ENCODE results near the gene DSC1. TPM values are rescaled to one million over a fixed set of nuclear protein-coding genes. Genes with fewer than 3 reads are reported as not detected.

The DSC1 gene
- total RNA-seq, 1 experiment from 2014 or later = not detected

DNA sequence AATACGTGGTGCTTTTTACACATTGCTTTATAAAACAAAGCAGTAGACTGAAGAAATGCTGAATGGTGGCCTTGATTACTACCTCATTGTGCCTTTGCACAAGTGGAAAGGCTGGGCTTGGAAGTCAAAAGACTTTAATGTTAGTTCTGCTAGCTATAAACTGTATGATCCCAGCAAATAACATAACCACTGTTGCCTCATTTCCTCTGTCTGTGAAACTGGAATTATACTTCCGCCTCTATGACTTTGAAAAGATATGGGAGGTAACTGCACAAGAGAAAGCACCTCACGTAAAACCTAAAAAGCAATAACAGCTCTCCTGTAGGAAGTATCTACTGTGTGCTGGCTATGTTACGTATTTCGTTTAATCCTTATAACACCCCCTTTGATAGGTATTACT, 43.4 kb upstream of the DSC1 start:
- Mint-ChIP-seq H3K27ac (no peak overlapping the region), H3K4me3 (no peak overlapping the region), H3K4me1 (peaks cover 39% of the 10 kb centered on the region), H3K27me3 (ENCODE audit: low read depth) (no peaks in the 10 kb centered on the region), H3K36me3 (no peaks in the 10 kb centered on the region; the same call in 1 of the 2 replicates), H3K9me3 (peaks cover 6% of the 10 kb centered on the region; the same call in 1 of the 2 replicates)
- no peak for DNase-seq (ENCODE audit: low spot score)
- ATAC-seq = no peak
- CTCF ChIA-PET = no interaction called here
- TF ChIP-seq TEAD1 (CRISPR knock-in tag; IDR thresholded peaks at IDR 0.05) (no peak), OVOL2 (CRISPR knock-in tag; IDR thresholded peaks at IDR 0.05; ENCODE audit: borderline replicate concordance) (no peak), IRF2 (CRISPR knock-in tag; IDR thresholded peaks at IDR 0.05; ENCODE audit: borderline replicate concordance, low read depth) (no peak), TP53 (CRISPR knock-in tag; IDR thresholded peaks at IDR 0.05) (no peak), SMAD4 (CRISPR knock-in tag; IDR thresholded peaks at IDR 0.05) (no peak), EMX1 (CRISPR knock-in tag; IDR thresholded peaks at IDR 0.05) (no peak), NR3C1 (CRISPR knock-in tag; conservative IDR thresholded peaks at IDR 0.05; ENCODE audit: low read depth) (no peak), FOXP1 (CRISPR knock-in tag; IDR thresholded peaks at IDR 0.05; ENCODE audit: borderline replicate concordance) (no peak)
- TF ChIP-seq, protein P1, sequence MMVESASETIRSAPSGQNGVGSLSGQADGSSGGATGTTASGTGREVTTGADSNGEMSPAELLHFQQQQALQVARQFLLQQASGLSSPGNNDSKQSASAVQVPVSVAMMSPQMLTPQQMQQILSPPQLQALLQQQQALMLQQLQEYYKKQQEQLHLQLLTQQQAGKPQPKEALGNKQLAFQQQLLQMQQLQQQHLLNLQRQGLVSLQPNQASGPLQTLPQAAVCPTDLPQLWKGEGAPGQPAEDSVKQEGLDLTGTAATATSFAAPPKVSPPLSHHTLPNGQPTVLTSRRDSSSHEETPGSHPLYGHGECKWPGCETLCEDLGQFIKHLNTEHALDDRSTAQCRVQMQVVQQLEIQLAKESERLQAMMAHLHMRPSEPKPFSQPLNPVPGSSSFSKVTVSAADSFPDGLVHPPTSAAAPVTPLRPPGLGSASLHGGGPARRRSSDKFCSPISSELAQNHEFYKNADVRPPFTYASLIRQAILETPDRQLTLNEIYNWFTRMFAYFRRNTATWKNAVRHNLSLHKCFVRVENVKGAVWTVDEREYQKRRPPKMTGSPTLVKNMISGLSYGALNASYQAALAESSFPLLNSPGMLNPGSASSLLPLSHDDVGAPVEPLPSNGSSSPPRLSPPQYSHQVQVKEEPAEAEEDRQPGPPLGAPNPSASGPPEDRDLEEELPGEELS (CRISPR knock-in tag; IDR thresholded peaks at IDR 0.05) = no peak
- TF ChIP-seq, protein P2, sequence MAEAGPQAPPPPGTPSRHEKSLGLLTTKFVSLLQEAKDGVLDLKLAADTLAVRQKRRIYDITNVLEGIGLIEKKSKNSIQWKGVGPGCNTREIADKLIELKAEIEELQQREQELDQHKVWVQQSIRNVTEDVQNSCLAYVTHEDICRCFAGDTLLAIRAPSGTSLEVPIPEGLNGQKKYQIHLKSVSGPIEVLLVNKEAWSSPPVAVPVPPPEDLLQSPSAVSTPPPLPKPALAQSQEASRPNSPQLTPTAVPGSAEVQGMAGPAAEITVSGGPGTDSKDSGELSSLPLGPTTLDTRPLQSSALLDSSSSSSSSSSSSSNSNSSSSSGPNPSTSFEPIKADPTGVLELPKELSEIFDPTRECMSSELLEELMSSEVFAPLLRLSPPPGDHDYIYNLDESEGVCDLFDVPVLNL (CRISPR knock-in tag; IDR thresholded peaks at IDR 0.05; ENCODE audit: borderline replicate concordance, low read depth) = no peak
- POLR2A ChIA-PET = no interaction called here

DNA sequence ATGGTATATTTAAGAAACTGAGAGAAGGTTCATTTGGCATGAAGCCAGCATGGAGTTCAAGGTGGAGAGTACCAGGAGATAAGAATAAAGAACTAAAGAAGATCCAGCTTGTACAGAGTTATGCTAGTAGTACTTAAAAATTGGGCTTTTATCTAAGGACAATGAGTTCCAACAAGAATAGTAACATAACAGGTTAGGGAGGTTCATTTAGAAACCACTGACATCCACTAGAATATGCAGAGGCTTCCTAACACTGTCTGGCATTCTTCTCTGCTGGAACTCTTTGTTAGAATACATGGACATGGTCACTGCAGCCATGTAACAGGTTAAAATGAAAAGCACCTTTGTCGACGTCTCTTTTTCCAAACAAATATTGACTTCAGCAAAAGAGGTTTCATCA, 42.6 kb upstream of the DSC1 start:
- no peaks in the 10 kb centered on the region; the same call in 1 of the 2 replicates for H3K36me3 Mint-ChIP-seq
- DNase-seq (ENCODE audit: low spot score) = no peak
- CTCF ChIA-PET = interaction anchor here (0.7 kb wide), 1 partner anchor 219 kb away, joined by 3 read pairs; no protein-coding TSS in a partner anchor
- TF ChIP-seq ZNF317 (CRISPR knock-in tag; IDR thresholded peaks at IDR 0.05; ENCODE audit: borderline replicate concordance, low read depth) (no peak), ZNF219 (CRISPR knock-in tag; IDR thresholded peaks at IDR 0.05; ENCODE audit: borderline replicate concordance) (no peak), RORB (CRISPR knock-in tag; IDR thresholded peaks at IDR 0.05) (no peak), IRF2 (CRISPR knock-in tag; IDR thresholded peaks at IDR 0.05; ENCODE audit: borderline replicate concordance, low read depth) (no peak), ESRRA (CRISPR knock-in tag; IDR thresholded peaks at IDR 0.05; ENCODE audit: borderline replicate concordance) (no peak), KAT7 (CRISPR knock-in tag; IDR thresholded peaks at IDR 0.05; ENCODE audit: borderline replicate concordance) (no peak), TP53 (CRISPR knock-in tag; IDR thresholded peaks at IDR 0.05) (no peak), ZBTB21 (CRISPR knock-in tag; IDR thresholded peaks at IDR 0.05; ENCODE audit: borderline replicate concordance) (no peak)
- TF ChIP-seq, protein P3, sequence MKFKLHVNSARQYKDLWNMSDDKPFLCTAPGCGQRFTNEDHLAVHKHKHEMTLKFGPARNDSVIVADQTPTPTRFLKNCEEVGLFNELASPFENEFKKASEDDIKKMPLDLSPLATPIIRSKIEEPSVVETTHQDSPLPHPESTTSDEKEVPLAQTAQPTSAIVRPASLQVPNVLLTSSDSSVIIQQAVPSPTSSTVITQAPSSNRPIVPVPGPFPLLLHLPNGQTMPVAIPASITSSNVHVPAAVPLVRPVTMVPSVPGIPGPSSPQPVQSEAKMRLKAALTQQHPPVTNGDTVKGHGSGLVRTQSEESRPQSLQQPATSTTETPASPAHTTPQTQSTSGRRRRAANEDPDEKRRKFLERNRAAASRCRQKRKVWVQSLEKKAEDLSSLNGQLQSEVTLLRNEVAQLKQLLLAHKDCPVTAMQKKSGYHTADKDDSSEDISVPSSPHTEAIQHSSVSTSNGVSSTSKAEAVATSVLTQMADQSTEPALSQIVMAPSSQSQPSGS (CRISPR knock-in tag; IDR thresholded peaks at IDR 0.05; ENCODE audit: borderline replicate concordance, low read depth) = no peak
- TF ChIP-seq, protein P4, sequence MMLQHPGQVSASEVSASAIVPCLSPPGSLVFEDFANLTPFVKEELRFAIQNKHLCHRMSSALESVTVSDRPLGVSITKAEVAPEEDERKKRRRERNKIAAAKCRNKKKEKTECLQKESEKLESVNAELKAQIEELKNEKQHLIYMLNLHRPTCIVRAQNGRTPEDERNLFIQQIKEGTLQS (CRISPR knock-in tag; conservative IDR thresholded peaks at IDR 0.05) = no peak
- TF ChIP-seq, protein P5, sequence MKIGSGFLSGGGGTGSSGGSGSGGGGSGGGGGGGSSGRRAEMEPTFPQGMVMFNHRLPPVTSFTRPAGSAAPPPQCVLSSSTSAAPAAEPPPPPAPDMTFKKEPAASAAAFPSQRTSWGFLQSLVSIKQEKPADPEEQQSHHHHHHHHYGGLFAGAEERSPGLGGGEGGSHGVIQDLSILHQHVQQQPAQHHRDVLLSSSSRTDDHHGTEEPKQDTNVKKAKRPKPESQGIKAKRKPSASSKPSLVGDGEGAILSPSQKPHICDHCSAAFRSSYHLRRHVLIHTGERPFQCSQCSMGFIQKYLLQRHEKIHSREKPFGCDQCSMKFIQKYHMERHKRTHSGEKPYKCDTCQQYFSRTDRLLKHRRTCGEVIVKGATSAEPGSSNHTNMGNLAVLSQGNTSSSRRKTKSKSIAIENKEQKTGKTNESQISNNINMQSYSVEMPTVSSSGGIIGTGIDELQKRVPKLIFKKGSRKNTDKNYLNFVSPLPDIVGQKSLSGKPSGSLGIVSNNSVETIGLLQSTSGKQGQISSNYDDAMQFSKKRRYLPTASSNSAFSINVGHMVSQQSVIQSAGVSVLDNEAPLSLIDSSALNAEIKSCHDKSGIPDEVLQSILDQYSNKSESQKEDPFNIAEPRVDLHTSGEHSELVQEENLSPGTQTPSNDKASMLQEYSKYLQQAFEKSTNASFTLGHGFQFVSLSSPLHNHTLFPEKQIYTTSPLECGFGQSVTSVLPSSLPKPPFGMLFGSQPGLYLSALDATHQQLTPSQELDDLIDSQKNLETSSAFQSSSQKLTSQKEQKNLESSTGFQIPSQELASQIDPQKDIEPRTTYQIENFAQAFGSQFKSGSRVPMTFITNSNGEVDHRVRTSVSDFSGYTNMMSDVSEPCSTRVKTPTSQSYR (CRISPR knock-in tag; IDR thresholded peaks at IDR 0.05) = no peak
- TF ChIP-seq, protein P6, sequence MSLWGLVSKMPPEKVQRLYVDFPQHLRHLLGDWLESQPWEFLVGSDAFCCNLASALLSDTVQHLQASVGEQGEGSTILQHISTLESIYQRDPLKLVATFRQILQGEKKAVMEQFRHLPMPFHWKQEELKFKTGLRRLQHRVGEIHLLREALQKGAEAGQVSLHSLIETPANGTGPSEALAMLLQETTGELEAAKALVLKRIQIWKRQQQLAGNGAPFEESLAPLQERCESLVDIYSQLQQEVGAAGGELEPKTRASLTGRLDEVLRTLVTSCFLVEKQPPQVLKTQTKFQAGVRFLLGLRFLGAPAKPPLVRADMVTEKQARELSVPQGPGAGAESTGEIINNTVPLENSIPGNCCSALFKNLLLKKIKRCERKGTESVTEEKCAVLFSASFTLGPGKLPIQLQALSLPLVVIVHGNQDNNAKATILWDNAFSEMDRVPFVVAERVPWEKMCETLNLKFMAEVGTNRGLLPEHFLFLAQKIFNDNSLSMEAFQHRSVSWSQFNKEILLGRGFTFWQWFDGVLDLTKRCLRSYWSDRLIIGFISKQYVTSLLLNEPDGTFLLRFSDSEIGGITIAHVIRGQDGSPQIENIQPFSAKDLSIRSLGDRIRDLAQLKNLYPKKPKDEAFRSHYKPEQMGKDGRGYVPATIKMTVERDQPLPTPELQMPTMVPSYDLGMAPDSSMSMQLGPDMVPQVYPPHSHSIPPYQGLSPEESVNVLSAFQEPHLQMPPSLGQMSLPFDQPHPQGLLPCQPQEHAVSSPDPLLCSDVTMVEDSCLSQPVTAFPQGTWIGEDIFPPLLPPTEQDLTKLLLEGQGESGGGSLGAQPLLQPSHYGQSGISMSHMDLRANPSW (CRISPR knock-in tag; conservative IDR thresholded peaks at IDR 0.05; ENCODE audit: low read depth) = no peak
- H3K9me3 Mint-ChIP-seq = peaks cover 8% of the 10 kb centered on the region
- POLR2A ChIA-PET = interaction anchor here (0.9 kb wide), 1 partner anchor 103 kb away, joined by 3 read pairs; the partner anchor contains the start of gene DSC2
- H3K27ac Mint-ChIP-seq = no peak overlapping the region
- H3K27me3 Mint-ChIP-seq (ENCODE audit: low read depth) = no peaks in the 10 kb centered on the region
- H3K4me3 Mint-ChIP-seq = no peak overlapping the region
- ATAC-seq = no peak
- H3K4me1 Mint-ChIP-seq = peaks cover 39% of the 10 kb centered on the region
